ENCODE measurements around the gene GOLGA6A.
A peak's percentile ranks its signal among the peaks of the same experiment; 100 is the strongest.

GOLGA6A gene

DNA sequence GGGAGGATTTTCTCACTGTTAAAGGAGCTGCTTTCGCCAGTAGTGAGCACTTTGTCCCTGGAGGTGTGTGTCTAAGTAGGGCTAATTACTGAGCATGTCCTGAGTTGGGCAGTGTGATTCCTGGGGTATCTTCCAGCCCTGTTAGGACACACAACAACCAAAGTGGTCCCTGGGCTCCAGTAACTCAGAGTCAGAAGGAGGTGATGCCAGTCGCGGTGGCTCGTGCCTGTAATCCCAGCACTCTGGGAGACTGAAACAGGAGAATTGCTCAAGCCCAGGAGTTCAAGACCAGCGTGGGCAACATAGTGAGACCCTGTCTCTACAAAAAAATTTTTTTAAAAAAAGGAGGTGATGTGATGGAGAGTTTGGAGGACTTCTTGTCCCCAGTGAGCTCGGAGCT, 50.3 kb downstream of the GOLGA6A start (continued):
- no peak for TF ChIP-seq ZNF112 (tag by site-specific recombination; IDR thresholded peaks at IDR 0.05)

DNA sequence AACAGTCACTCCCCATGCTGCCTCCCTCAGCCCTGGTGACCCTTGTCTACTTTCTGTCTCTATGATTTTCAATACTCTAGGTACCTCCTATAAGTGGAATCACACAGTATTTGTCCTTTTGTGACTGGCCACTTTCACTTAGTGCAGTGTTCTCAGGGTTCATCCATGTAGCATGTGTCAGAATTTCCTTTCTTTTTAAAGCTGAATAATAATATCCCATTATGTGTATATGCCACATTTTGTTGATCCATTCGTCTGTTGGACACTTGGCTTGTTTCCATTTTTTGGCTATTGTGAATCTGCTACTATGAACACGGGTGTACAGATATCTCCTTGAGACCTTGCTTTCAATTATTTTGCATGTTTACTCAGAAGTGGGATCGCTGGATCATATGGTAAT, 53.7 kb downstream of the GOLGA6A start:
- TF ChIP-seq ZNF146 (tag by site-specific recombination; IDR thresholded peaks at IDR 0.05) (no peak), ZNF335 (tag by site-specific recombination; conservative IDR thresholded peaks at IDR 0.05) (no peak), ZNF311 (tag by site-specific recombination; IDR thresholded peaks at IDR 0.05; ENCODE audit: borderline replicate concordance) (no peak), PRDM1 (tag by site-specific recombination; IDR thresholded peaks at IDR 0.05) (no peak), ZNF596 (tag by site-specific recombination; IDR thresholded peaks at IDR 0.05) (no peak), ZNF777 (tag by site-specific recombination; IDR thresholded peaks at IDR 0.05; ENCODE audit: borderline replicate concordance) (no peak), ZNF121 (tag by site-specific recombination; IDR thresholded peaks at IDR 0.05) (no peak), ZNF530 (tag by site-specific recombination; IDR thresholded peaks at IDR 0.05; ENCODE audit: low read depth) (no peak), MEIS1 (CRISPR knock-in tag; IDR thresholded peaks at IDR 0.05; ENCODE audit: borderline replicate concordance) (no peak)
- TF ChIP-seq, protein P1, sequence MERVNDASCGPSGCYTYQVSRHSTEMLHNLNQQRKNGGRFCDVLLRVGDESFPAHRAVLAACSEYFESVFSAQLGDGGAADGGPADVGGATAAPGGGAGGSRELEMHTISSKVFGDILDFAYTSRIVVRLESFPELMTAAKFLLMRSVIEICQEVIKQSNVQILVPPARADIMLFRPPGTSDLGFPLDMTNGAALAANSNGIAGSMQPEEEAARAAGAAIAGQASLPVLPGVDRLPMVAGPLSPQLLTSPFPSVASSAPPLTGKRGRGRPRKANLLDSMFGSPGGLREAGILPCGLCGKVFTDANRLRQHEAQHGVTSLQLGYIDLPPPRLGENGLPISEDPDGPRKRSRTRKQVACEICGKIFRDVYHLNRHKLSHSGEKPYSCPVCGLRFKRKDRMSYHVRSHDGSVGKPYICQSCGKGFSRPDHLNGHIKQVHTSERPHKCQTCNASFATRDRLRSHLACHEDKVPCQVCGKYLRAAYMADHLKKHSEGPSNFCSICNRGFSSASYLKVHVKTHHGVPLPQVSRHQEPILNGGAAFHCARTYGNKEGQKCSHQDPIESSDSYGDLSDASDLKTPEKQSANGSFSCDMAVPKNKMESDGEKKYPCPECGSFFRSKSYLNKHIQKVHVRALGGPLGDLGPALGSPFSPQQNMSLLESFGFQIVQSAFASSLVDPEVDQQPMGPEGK (tag by site-specific recombination; IDR thresholded peaks at IDR 0.05): no peak
- TF ChIP-seq, protein P2, sequence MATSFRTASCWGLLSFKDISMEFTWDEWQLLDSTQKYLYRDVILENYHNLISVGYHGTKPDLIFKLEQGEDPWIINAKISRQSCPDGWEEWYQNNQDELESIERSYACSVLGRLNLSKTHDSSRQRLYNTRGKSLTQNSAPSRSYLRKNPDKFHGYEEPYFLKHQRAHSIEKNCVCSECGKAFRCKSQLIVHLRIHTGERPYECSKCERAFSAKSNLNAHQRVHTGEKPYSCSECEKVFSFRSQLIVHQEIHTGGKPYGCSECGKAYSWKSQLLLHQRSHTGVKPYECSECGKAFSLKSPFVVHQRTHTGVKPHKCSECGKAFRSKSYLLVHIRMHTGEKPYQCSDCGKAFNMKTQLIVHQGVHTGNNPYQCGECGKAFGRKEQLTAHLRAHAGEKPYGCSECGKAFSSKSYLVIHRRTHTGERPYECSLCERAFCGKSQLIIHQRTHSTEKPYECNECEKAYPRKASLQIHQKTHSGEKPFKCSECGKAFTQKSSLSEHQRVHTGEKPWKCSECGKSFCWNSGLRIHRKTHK (tag by site-specific recombination; IDR thresholded peaks at IDR 0.05): no peak
- Histone ChIP-seq H3K36me3 (ENCODE audit: control insufficient read depth in 2 of 2, insufficient read depth in 1 of 2, low read length in 2 of 2) (peaks cover 7 to 35% of the 10 kb centered on the region in 2 experiments; a peak in 2 of 3 replicates), H3K27ac (ENCODE audit: extremely low read depth, low read depth, low read length) (no peak overlapping the region), H3K9me3 (ENCODE audit: control insufficient read depth, insufficient read depth, low read depth, low read length) (no peaks in the 10 kb centered on the region), H3K4me1 (ENCODE audit: control insufficient read depth, insufficient read depth, low read length) (no peaks in the 10 kb centered on the region), H3K4me3 (ENCODE audit: low read depth, low read length) (no peak overlapping the region)
- ChIA-PET POLR2A (interaction anchor here (1.6 kb wide), 1 partner anchor 35 kb away, joined by 4 read pairs; the partner anchor contains the start of gene PML), CTCF (interaction anchor here (0.6 to 2.4 kb wide), 6 partner anchors 8 to 100 kb away, joined by 3 to 10 read pairs (median 6); no protein-coding TSS in a partner anchor)

DNA sequence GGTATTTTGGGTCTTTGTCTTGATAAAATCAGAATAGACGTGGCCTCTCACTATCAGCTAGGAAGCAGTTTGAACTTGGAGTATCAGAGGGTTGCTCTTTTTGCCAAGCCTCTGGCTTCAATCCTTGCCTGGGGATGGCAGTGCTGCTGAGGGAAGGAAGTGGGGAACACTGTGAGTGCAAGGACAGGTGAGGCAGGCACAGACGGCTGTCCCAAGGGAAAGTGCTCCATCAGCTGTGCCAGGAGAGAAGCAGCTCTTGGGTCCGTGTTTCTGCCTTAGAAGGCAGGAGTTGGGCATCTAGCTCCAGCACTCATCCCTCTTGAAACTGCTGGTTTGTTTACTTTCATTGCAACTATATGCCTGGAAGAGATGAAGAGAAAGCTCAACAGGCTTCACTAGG, 54.7 kb downstream of the GOLGA6A start:
- Histone ChIP-seq H3K27ac (ENCODE audit: extremely low read depth, low read depth, low read length) (no peak overlapping the region), H3K9me3 (ENCODE audit: control insufficient read depth, insufficient read depth, low read depth, low read length) (no peaks in the 10 kb centered on the region), H3K4me3 (ENCODE audit: low read depth, low read length) (no peak overlapping the region), H3K36me3 (ENCODE audit: control insufficient read depth in 2 of 2, insufficient read depth in 1 of 2, low read length in 2 of 2) (peaks cover 7 to 40% of the 10 kb centered on the region in 2 experiments; a peak in 2 of 3 replicates), H3K4me1 (ENCODE audit: control insufficient read depth, insufficient read depth, low read length) (no peaks in the 10 kb centered on the region)
- ChIA-PET POLR2A (interaction anchor here (1.6 kb wide), 1 partner anchor 34 kb away, joined by 4 read pairs; the partner anchor contains the start of gene PML), CTCF (interaction anchor here (1.3 to 2.4 kb wide), 5 partner anchors 9 to 130 kb away, joined by 3 to 10 read pairs (median 8); no protein-coding TSS in a partner anchor)
- TF ChIP-seq FEZF1 (tag by site-specific recombination; IDR thresholded peaks at IDR 0.05) (peak; percentile 37; the same call in 1 of the 2 replicates), ZBTB1 (tag by site-specific recombination; IDR thresholded peaks at IDR 0.05) (no peak), SCRT2 (tag by site-specific recombination; IDR thresholded peaks at IDR 0.05) (peak; percentile 46; the same call in 1 of the 2 replicates)

DNA sequence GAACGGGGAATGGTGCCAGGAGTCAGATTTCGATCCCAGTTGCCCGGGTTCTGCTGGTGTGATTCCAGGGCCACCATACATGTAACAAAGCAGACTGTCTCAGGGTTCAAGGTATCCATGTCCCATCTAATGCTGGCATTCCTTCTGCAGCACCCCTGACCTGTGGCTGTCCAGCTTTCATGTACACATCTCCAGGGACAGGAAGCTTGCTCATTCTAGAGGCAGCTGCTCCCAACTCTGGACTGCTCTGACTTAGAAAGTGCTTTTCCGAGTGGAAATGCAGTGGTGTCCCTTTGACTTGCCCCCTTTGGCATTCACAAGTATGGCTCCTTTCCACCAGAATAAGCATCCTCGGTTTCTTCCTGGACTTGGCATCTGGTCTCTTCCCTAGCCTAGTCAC, 56.9 kb downstream of the GOLGA6A start:
- ChIA-PET POLR2A (no interaction called here), CTCF (interaction anchor here (0.6 to 1.9 kb wide), 7 partner anchors 13 to 338 kb away, joined by 3 to 5 read pairs (median 3); no protein-coding TSS in a partner anchor)
- TF ChIP-seq ZNF791 (tag by site-specific recombination; IDR thresholded peaks at IDR 0.05) (no peak), ZNF670 (tag by site-specific recombination; IDR thresholded peaks at IDR 0.05; ENCODE audit: low read depth) (no peak), YY1 (tag by site-specific recombination; IDR thresholded peaks at IDR 0.05) (no peak), ZBTB21 (tag by site-specific recombination; IDR thresholded peaks at IDR 0.05) (no peak), ZNF596 (tag by site-specific recombination; IDR thresholded peaks at IDR 0.05) (no peak), ZNF610 (tag by site-specific recombination; IDR thresholded peaks at IDR 0.05; ENCODE audit: borderline replicate concordance) (no peak)
- no peak overlapping the region for H3K27ac ChIP-seq (ENCODE audit: extremely low read depth, low read depth, low read length)
- H3K36me3 ChIP-seq (ENCODE audit: control insufficient read depth in 2 of 2, insufficient read depth in 1 of 2, low read length in 2 of 2): peaks cover 10 to 42% of the 10 kb centered on the region in 2 experiments
- H3K4me1 ChIP-seq (ENCODE audit: control insufficient read depth, insufficient read depth, low read length): no peaks in the 10 kb centered on the region
- H3K4me3 ChIP-seq (ENCODE audit: low read depth, low read length): no peak overlapping the region
- no peaks in the 10 kb centered on the region for H3K9me3 ChIP-seq (ENCODE audit: control insufficient read depth, insufficient read depth, low read depth, low read length)

All from HEK293 (cell line).